ENCODE results near the gene CIB4. TPM values are rescaled to one million over a fixed set of nuclear protein-coding genes. Genes with fewer than 3 reads are reported as not detected.

CIB4 gene
- total RNA-seq, 1 experiment from 2014 or later: not detected

- H3K27ac Mint-ChIP-seq: no peak overlapping the region
- no peaks in the 10 kb centered on the region; the same call in 1 of the 2 replicates for H3K27me3 Mint-ChIP-seq (ENCODE audit: low read depth)
- peaks cover 11% of the 10 kb centered on the region for H3K9me3 Mint-ChIP-seq
- H3K4me1 Mint-ChIP-seq: 0 out of 2 replicates have a peak, but pooled peaks cover 4% of the 10 kb centered on the region
- peaks cover 2% of the 10 kb centered on the region for H3K36me3 Mint-ChIP-seq
- H3K4me3 Mint-ChIP-seq: no peak overlapping the region
- ATAC-seq: no peak
- CTCF ChIA-PET: no interaction called here
- TF ChIP-seq ZNF423 (CRISPR knock-in tag; IDR thresholded peaks at IDR 0.05): no peak
- no peak for TF ChIP-seq ZNF532 (CRISPR knock-in tag; IDR thresholded peaks at IDR 0.05; ENCODE audit: borderline replicate concordance)
- no peak for TF ChIP-seq ATF6 (CRISPR knock-in tag; IDR thresholded peaks at IDR 0.05)
- no peak for TF ChIP-seq GABPB1 (CRISPR knock-in tag; IDR thresholded peaks at IDR 0.05)
- TF ChIP-seq, protein P1, sequence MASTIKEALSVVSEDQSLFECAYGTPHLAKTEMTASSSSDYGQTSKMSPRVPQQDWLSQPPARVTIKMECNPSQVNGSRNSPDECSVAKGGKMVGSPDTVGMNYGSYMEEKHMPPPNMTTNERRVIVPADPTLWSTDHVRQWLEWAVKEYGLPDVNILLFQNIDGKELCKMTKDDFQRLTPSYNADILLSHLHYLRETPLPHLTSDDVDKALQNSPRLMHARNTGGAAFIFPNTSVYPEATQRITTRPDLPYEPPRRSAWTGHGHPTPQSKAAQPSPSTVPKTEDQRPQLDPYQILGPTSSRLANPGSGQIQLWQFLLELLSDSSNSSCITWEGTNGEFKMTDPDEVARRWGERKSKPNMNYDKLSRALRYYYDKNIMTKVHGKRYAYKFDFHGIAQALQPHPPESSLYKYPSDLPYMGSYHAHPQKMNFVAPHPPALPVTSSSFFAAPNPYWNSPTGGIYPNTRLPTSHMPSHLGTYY (CRISPR knock-in tag; IDR thresholded peaks at IDR 0.05): no peak
- TF ChIP-seq, protein P2, sequence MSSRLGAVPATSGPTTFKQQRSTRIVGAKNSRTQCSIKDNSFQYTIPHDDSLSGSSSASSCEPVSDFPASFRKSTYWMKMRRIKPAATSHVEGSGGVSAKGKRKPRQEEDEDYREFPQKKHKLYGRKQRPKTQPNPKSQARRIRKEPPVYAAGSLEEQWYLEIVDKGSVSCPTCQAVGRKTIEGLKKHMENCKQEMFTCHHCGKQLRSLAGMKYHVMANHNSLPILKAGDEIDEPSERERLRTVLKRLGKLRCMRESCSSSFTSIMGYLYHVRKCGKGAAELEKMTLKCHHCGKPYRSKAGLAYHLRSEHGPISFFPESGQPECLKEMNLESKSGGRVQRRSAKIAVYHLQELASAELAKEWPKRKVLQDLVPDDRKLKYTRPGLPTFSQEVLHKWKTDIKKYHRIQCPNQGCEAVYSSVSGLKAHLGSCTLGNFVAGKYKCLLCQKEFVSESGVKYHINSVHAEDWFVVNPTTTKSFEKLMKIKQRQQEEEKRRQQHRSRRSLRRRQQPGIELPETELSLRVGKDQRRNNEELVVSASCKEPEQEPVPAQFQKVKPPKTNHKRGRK (CRISPR knock-in tag; IDR thresholded peaks at IDR 0.05; ENCODE audit: borderline replicate concordance): no peak
- TF ChIP-seq SP1 (CRISPR knock-in tag; conservative IDR thresholded peaks at IDR 0.05): no peak
- TF ChIP-seq, protein P3, sequence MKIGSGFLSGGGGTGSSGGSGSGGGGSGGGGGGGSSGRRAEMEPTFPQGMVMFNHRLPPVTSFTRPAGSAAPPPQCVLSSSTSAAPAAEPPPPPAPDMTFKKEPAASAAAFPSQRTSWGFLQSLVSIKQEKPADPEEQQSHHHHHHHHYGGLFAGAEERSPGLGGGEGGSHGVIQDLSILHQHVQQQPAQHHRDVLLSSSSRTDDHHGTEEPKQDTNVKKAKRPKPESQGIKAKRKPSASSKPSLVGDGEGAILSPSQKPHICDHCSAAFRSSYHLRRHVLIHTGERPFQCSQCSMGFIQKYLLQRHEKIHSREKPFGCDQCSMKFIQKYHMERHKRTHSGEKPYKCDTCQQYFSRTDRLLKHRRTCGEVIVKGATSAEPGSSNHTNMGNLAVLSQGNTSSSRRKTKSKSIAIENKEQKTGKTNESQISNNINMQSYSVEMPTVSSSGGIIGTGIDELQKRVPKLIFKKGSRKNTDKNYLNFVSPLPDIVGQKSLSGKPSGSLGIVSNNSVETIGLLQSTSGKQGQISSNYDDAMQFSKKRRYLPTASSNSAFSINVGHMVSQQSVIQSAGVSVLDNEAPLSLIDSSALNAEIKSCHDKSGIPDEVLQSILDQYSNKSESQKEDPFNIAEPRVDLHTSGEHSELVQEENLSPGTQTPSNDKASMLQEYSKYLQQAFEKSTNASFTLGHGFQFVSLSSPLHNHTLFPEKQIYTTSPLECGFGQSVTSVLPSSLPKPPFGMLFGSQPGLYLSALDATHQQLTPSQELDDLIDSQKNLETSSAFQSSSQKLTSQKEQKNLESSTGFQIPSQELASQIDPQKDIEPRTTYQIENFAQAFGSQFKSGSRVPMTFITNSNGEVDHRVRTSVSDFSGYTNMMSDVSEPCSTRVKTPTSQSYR (CRISPR knock-in tag; IDR thresholded peaks at IDR 0.05): no peak
- TF ChIP-seq NR1H2 (CRISPR knock-in tag; IDR thresholded peaks at IDR 0.05): no peak
- no peak for TF ChIP-seq ESRRA (CRISPR knock-in tag; IDR thresholded peaks at IDR 0.05; ENCODE audit: borderline replicate concordance)
- no peak for TF ChIP-seq JAZF1 (CRISPR knock-in tag; IDR thresholded peaks at IDR 0.05)
- TF ChIP-seq, protein P4, sequence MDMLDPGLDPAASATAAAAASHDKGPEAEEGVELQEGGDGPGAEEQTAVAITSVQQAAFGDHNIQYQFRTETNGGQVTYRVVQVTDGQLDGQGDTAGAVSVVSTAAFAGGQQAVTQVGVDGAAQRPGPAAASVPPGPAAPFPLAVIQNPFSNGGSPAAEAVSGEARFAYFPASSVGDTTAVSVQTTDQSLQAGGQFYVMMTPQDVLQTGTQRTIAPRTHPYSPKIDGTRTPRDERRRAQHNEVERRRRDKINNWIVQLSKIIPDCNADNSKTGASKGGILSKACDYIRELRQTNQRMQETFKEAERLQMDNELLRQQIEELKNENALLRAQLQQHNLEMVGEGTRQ (CRISPR knock-in tag; IDR thresholded peaks at IDR 0.05): no peak
- TF ChIP-seq HMGA2 (CRISPR knock-in tag; IDR thresholded peaks at IDR 0.05): no peak
- no peak for TF ChIP-seq RORB (CRISPR knock-in tag; IDR thresholded peaks at IDR 0.05)
- TF ChIP-seq ARID4B (CRISPR knock-in tag; IDR thresholded peaks at IDR 0.05; ENCODE audit: borderline replicate concordance): no peak
- TF ChIP-seq TCF7 (CRISPR knock-in tag; IDR thresholded peaks at IDR 0.05; ENCODE audit: low read depth): no peak
- no peak for TF ChIP-seq GRHL2 (CRISPR knock-in tag; IDR thresholded peaks at IDR 0.05; ENCODE audit: insufficient replicate concordance, severe bottlenecking)
- no peak for TF ChIP-seq NFYB (CRISPR knock-in tag; conservative IDR thresholded peaks at IDR 0.05; ENCODE audit: low read depth)
- POLR2A ChIA-PET: no interaction called here
- no peak for DNase-seq (ENCODE audit: low spot score)
These were observed 26.9 kb upstream of the CIB4 start for GRCh38 chr2:26668041-26668440.

Measured in WTC11 (cell line).